GM12878 (cell line): ENCODE measurements around the gene RENBP. TPM values are rescaled to one million over a fixed set of nuclear protein-coding genes. Genes with fewer than 3 reads are reported as not detected.

Experiments used
- ATAC-seq: fragments of 200-7000 bp; cut with Tn5 transposase; 3 replicates; pipeline ENCODE4 v1.9.1; 2020; ENCODE audit warnings: mild to moderate bottlenecking, moderate library complexity
- BruUV-seq: library from RNA; stranded (reverse); fragments of 400-500 nt; replicated peaks from 2 replicates; lab custom pipeline; 2021; lab: Mats Ljungman, UMichigan
- CTCF ChIA-PET: fragments of 300-600 bp; sonication (Branson Sonifier 250); formaldehyde crosslinking; extraction: SDS; loops from one replicate; lab custom pipeline; 2021; ENCODE audit warnings: inconsistent platforms; lab: Yijun Ruan, JAX
- POLR2A ChIA-PET: fragments of 350-600 bp; formaldehyde crosslinking; extraction: SDS; loops from one replicate; lab custom pipeline; 2021; ENCODE audit warnings: inconsistent platforms; lab: Charles Lee
- RAD21 ChIA-PET: fragments of 300-600 bp; sonication (Branson Sonifier 250); formaldehyde crosslinking; loops from one replicate; lab custom pipeline; 2023; ENCODE audit warnings: antibody characterized with exemption; ENCODE audit not compliant: unreplicated experiment; lab: Charles Lee
- SMC1A ChIA-PET: fragments of 300-600 bp; sonication (Branson Sonifier 250); formaldehyde crosslinking; loops from one replicate; lab custom pipeline; 2023; ENCODE audit not compliant: unreplicated experiment, uncharacterized antibody; lab: Charles Lee
- DNase-seq: peaks from one replicate; pipeline ENCODE4 v3.0.0-alpha.2; 2011; ENCODE audit warnings: low read depth, low spot score
- FAIRE-seq: peaks from 3 replicates; lab custom pipeline; 2011; peaks lifted over from hg19 to GRCh38; lab: Jason Lieb, UNC
- H2AFZ ChIP-seq: 2 replicates; pipeline ENCODE4 v1.6.0; 2011; ENCODE audit warnings: low read depth, low read length, control low read depth; ENCODE audit not compliant: control insufficient read depth
- H3K27ac ChIP-seq: 2 replicates; pipeline ENCODE4 v1.5.1; 2011; ENCODE audit warnings: control low read depth; ENCODE audit not compliant: control insufficient read depth, insufficient read depth
- H3K27me3 ChIP-seq, 2 experiments: replicated peaks in 1 of 2; 2 replicates each; pipeline versions ENCODE4 v1.6.0 to v1.6.1; 2011; ENCODE audit warnings: low read length in 1 of 2; ENCODE audit not compliant: control insufficient read depth in 2 of 2, insufficient read depth in 2 of 2
- H3K36me3 ChIP-seq, 2 experiments: 2 replicates each; pipeline ENCODE4 v1.5.1; 2011; ENCODE audit warnings: low read length in 1 of 2; ENCODE audit not compliant: control insufficient read depth in 2 of 2, insufficient read depth in 2 of 2
- H3K4me1 ChIP-seq: 2 replicates; pipeline ENCODE4 v1.6.1; 2011; ENCODE audit warnings: mild to moderate bottlenecking, low read length, moderate library complexity, mixed read lengths; ENCODE audit not compliant: control insufficient read depth, insufficient read depth
- H3K4me2 ChIP-seq: 2 replicates; pipeline ENCODE4 v1.6.0; 2011; ENCODE audit warnings: control low read depth; ENCODE audit not compliant: control insufficient read depth, insufficient read depth
- H3K4me3 ChIP-seq: fragments of 200-600 bp; sonication (generic); 2 replicates; pipeline ENCODE4 v1.5.1; 2016
- H3K79me2 ChIP-seq: 2 replicates; pipeline ENCODE4 v1.6.0; 2011; ENCODE audit warnings: low read length; ENCODE audit not compliant: control insufficient read depth, insufficient read depth
- H3K9ac ChIP-seq: 2 replicates; pipeline ENCODE4 v1.8.0; 2011; ENCODE audit warnings: low read length, control low read depth, mixed read lengths; ENCODE audit not compliant: control insufficient read depth, insufficient read depth
- H3K9me3 ChIP-seq: replicated peaks from 3 replicates; pipeline ENCODE4 v1.5.1; 2011; ENCODE audit warnings: mild to moderate bottlenecking, low read length; ENCODE audit not compliant: control insufficient read depth, insufficient read depth
- H4K20me1 ChIP-seq: 2 replicates; pipeline ENCODE4 v1.6.0; 2011; ENCODE audit not compliant: control insufficient read depth, insufficient read depth
- KDM1A ChIP-seq: fragments of 200-600 bp; sonication (generic); IDR thresholded peaks from 2 replicates; pipeline ENCODE4 v1.6.1; 2016; ENCODE audit warnings: borderline replicate concordance
- MYC ChIP-seq: IDR thresholded peaks from 2 replicates; pipeline ENCODE4 v1.6.1; 2011; ENCODE audit warnings: mild to moderate bottlenecking, low read length, moderate library complexity, inconsistent platforms; ENCODE audit not compliant: insufficient read depth, insufficient replicate concordance, insufficient read length, severe bottlenecking
- WGBS: methylation state at CpG from one replicate; pipeline ENCODE4 v1.1.6; 2016; ENCODE audit warnings: low lambda C conversion rate; ENCODE audit not compliant: insufficient replicate concordance, insufficient coverage; ENCODE audit errors: missing lambda C conversion rate; 5-methylcytosine and 5-hydroxymethylcytosine counted together
- in situ Hi-C: fragments of 300-500 bp; cut with MboI; formaldehyde crosslinking; loops from 9 replicates; pipeline ENCODE4 v1.14.3; 2018; ENCODE audit warnings: mixed read lengths
- intact Hi-C: fragments of 100-400 bp; cut with micrococcal nuclease; formaldehyde crosslinking; loops from one replicate; pipeline ENCODE4 v1.14.2; 2022; ENCODE audit not compliant: unreplicated experiment
- polyA plus RNA-seq, 11 experiments: library from polyadenylated mRNA; depleted of rRNA in 4 of 11; unstranded in 6 of 11; stranded (reverse) in 5 of 11; fragments of >200 nt; fragmentation: Nextera tagmentation in 4 of 11; fragmentation: Illumina TruSeq in 1 of 11; extraction: Ambion mirVana in 4 of 11; extraction: Trizol in 1 of 11; gene quantifications; 1 replicate in 1 of 11; 2 replicates in 10 of 11; pipeline versions ENCODE4 v1.2.1 to v1.2.3, GENCODE V29; 2011 to 2016; ENCODE audit warnings: inconsistent platforms in 2 of 11, missing spikeins in 2 of 11, low read depth in 1 of 11
- total RNA-seq, 4 experiments: library from RNA; depleted of rRNA in 3 of 4; stranded (reverse); fragments of >200 nt in 3 of 4; fragmentation: Illumina TruSeq in 1 of 4; extraction: Trizol in 1 of 4; gene quantifications; 2 replicates each; pipeline versions ENCODE4 v1.2.1 to v1.2.3, GENCODE V29; 2013 to 2021
- TF ChIP-seq, protein P1 (sequence below): fragments of 450-650 bp; IDR thresholded peaks from 2 replicates; pipeline ENCODE4 v1.6.1; 2018; ENCODE audit warnings: mild to moderate bottlenecking, low read depth, moderate library complexity; ENCODE audit not compliant: partially characterized antibody
- TF ChIP-seq, protein P2 (sequence below), 3 experiments: IDR thresholded peaks in 2 of 3; conservative IDR thresholded peaks in 1 of 3; 2 replicates each; pipeline ENCODE4 v1.5.1; 2011; ENCODE audit warnings: low read depth in 3 of 3, low read length in 3 of 3, mild to moderate bottlenecking in 3 of 3, control low read depth in 2 of 3, moderate library complexity in 2 of 3, inconsistent platforms in 1 of 3, mixed read lengths in 1 of 3; ENCODE audit not compliant: control insufficient read depth in 2 of 3, insufficient read depth in 1 of 3; ENCODE audit errors: extremely low read depth in 1 of 3

The RENBP gene
- total and polyA plus RNA-seq, 10 of the 15 experiments (the other 5 are each of a cell fraction or from before 2014, with no cell fraction given), result 0.36 to 4.9 (median 1.8) TPM; not detected in 3

DNA sequence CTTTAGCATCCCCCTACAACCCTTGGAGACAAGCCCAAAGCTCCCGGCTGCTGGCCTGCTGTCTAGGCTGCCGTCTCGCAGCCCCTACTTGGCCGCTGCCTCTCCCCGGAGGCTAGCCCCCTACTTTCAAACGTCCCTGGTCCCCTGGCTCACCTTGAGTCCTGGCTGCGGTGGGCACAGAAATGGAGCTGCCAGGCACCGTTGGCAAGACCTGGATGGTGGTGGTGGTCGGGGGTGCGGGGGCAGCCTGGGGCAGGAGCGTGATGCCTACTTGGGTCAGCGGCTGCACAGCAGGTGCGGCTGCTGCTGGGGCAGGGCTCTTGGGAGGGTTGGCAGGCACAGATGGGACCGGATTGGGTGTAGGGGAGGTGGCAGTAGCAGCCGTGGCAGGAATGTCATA lies 15.2 kb upstream of the RENBP start:
- 97% methylated on average over 15 of the region's 15 CpGs for WGBS
- ChIA-PET POLR2A (no interaction called here), RAD21 (no interaction called here), CTCF (interaction anchor here (0.7 kb wide), 1 partner anchor 31 kb away, joined by 3 read pairs; no protein-coding TSS in a partner anchor), SMC1A (no interaction called here)
- TF ChIP-seq MYC (no peak), KDM1A (no peak)
- TF ChIP-seq, protein P1, sequence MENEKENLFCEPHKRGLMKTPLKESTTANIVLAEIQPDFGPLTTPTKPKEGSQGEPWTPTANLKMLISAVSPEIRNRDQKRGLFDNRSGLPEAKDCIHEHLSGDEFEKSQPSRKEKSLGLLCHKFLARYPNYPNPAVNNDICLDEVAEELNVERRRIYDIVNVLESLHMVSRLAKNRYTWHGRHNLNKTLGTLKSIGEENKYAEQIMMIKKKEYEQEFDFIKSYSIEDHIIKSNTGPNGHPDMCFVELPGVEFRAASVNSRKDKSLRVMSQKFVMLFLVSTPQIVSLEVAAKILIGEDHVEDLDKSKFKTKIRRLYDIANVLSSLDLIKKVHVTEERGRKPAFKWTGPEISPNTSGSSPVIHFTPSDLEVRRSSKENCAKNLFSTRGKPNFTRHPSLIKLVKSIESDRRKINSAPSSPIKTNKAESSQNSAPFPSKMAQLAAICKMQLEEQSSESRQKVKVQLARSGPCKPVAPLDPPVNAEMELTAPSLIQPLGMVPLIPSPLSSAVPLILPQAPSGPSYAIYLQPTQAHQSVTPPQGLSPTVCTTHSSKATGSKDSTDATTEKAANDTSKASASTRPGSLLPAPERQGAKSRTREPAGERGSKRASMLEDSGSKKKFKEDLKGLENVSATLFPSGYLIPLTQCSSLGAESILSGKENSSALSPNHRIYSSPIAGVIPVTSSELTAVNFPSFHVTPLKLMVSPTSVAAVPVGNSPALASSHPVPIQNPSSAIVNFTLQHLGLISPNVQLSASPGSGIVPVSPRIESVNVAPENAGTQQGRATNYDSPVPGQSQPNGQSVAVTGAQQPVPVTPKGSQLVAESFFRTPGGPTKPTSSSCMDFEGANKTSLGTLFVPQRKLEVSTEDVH, result no peak
- TF ChIP-seq, protein P2, sequence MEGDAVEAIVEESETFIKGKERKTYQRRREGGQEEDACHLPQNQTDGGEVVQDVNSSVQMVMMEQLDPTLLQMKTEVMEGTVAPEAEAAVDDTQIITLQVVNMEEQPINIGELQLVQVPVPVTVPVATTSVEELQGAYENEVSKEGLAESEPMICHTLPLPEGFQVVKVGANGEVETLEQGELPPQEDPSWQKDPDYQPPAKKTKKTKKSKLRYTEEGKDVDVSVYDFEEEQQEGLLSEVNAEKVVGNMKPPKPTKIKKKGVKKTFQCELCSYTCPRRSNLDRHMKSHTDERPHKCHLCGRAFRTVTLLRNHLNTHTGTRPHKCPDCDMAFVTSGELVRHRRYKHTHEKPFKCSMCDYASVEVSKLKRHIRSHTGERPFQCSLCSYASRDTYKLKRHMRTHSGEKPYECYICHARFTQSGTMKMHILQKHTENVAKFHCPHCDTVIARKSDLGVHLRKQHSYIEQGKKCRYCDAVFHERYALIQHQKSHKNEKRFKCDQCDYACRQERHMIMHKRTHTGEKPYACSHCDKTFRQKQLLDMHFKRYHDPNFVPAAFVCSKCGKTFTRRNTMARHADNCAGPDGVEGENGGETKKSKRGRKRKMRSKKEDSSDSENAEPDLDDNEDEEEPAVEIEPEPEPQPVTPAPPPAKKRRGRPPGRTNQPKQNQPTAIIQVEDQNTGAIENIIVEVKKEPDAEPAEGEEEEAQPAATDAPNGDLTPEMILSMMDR (IDR thresholded peaks at IDR 0.05 in 2 of 3, conservative IDR thresholded peaks at IDR 0.05 in 1 of 3; ENCODE audit: control insufficient read depth in 2 of 3, extremely low read depth in 1 of 3, insufficient read depth in 1 of 3, low read depth in 3 of 3, low read length in 3 of 3), result no peak
- DNase-seq (no peak), ATAC-seq (no peak), FAIRE-seq (no peak)
- H3K9me3 ChIP-seq, result no peaks in the 10 kb centered on the region
- no peak overlapping the region for H3K9ac ChIP-seq
- in situ Hi-C loops, result loop anchor here (5.0 to 10.0 kb wide), 2 partner anchors 197 to 1005 kb away; partner anchors contain the start of gene PLXNB3
- H3K79me2 ChIP-seq, result peaks cover 4% of the 10 kb centered on the region
- no peaks in the 10 kb centered on the region for H3K27me3 ChIP-seq
- H3K4me1 ChIP-seq, result no peaks in the 10 kb centered on the region
- H2AFZ ChIP-seq, result no peak overlapping the region
- no peak overlapping the region for H3K27ac ChIP-seq
- BruUV-seq, result no TSS peak
- no peak overlapping the region for H3K4me3 ChIP-seq
- no peak overlapping the region for H3K4me2 ChIP-seq
- intact Hi-C loops, result no loop called here
- peaks cover 17 to 73% of the 10 kb centered on the region in 2 experiments for H3K36me3 ChIP-seq
- H4K20me1 ChIP-seq, result no peaks in the 10 kb centered on the region
